ENCODE data around the gene NSMCE3.

The NSMCE3 gene

DNA sequence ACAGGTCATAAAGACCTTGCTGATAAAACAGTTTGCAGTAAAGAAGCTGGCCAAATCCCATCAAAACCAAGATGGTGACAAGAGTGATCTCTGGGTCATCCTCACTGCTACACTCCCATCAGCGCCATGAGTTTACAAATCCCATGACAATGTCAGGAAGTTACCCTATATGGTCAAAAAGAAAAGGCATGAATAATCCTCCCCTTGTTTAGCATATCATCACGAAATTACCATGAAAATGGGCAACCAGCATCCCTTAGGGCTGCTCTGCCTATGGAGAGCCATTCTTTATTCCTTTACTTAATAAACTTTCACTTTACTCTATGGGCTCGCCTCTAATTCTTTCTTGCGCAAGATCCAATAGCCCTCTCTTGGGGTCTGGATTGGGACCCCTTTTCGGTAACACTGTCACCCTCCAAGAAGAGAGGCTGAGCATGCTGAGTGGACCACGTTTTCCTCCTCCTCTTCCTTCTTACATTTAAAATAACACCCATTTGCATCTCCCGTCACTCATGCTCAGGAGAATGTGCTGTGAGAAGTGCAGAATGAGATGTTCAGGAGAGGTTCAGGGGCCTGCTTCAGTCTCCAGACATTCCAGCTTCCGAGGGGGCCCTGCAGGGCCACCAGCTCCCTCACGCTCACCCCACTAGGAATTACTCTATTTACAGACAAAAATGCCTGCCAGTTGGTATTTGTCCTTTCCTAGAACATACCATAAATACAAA, 47.3 kb downstream of the NSMCE3 start:
- DNase-seq (ENCODE audit: low read depth): no peak

GRCh38 chr15:29220852-29221251, 48.8 kb downstream of the NSMCE3 start:
- no peak for DNase-seq (ENCODE audit: low read depth)

GRCh38 chr15:29216955-29217354, 52.7 kb downstream of the NSMCE3 start:
- no peak for DNase-seq (ENCODE audit: low read depth)
